ENCODE data around the gene MORN1.

MORN1 gene

GRCh38 chr1:2313651-2314261, 77.6 kb downstream of the MORN1 start:
- Histone ChIP-seq H3K9me3 (ENCODE audit: control insufficient read depth, insufficient read depth, low read length) (no peaks in the 10 kb centered on the region), H3K4me1 (ENCODE audit: control insufficient read depth, insufficient read depth, low read length) (peaks cover 24% of the 10 kb centered on the region), H3K27me3 (ENCODE audit: control insufficient read depth, insufficient read depth, low read length) (no peaks in the 10 kb centered on the region), H3K36me3 (ENCODE audit: control insufficient read depth, insufficient read depth, low read length) (peaks cover 6% of the 10 kb centered on the region; the same call in 1 of the 2 replicates), H3K27ac (ENCODE audit: low read depth, low read length) (peak overlapping the region; percentile 90), H3K4me3 (ENCODE audit: low read depth, low read length) (peak overlapping the region; percentile 54), H3K9ac (ENCODE audit: low read depth, low read length) (peak overlapping the region; percentile 48)

GRCh38 chr1:2312515-2313301, 78.6 kb downstream of the MORN1 start:
- no peaks in the 10 kb centered on the region for H3K9me3 ChIP-seq (ENCODE audit: control insufficient read depth, insufficient read depth, low read length)
- H3K36me3 ChIP-seq (ENCODE audit: control insufficient read depth, insufficient read depth, low read length): peaks cover 16% of the 10 kb centered on the region
- peak overlapping the region; percentile 35 for H3K27ac ChIP-seq (ENCODE audit: low read depth, low read length)
- H3K4me3 ChIP-seq (ENCODE audit: low read depth, low read length): no peak overlapping the region
- no peak overlapping the region for H3K9ac ChIP-seq (ENCODE audit: low read depth, low read length)
- H3K4me1 ChIP-seq (ENCODE audit: control insufficient read depth, insufficient read depth, low read length): peaks cover 24% of the 10 kb centered on the region
- H3K27me3 ChIP-seq (ENCODE audit: control insufficient read depth, insufficient read depth, low read length): no peaks in the 10 kb centered on the region

- Histone ChIP-seq H3K27ac (ENCODE audit: low read depth, low read length) (peak overlapping the region; percentile 2), H3K4me1 (ENCODE audit: control insufficient read depth, insufficient read depth, low read length) (peaks cover 23% of the 10 kb centered on the region), H3K36me3 (ENCODE audit: control insufficient read depth, insufficient read depth, low read length) (peaks cover 22% of the 10 kb centered on the region), H3K9me3 (ENCODE audit: control insufficient read depth, insufficient read depth, low read length) (no peaks in the 10 kb centered on the region), H3K27me3 (ENCODE audit: control insufficient read depth, insufficient read depth, low read length) (no peaks in the 10 kb centered on the region), H3K4me3 (ENCODE audit: low read depth, low read length) (no peak overlapping the region), H3K9ac (ENCODE audit: low read depth, low read length) (no peak overlapping the region)
Observed at GRCh38 chr1:2312160-2312514, 79.2 kb downstream of the MORN1 start.

- Histone ChIP-seq H3K9me3 (ENCODE audit: control insufficient read depth, insufficient read depth, low read length) (no peaks in the 10 kb centered on the region), H3K27ac (ENCODE audit: low read depth, low read length) (peak overlapping the region; percentile 2), H3K27me3 (ENCODE audit: control insufficient read depth, insufficient read depth, low read length) (no peaks in the 10 kb centered on the region), H3K4me3 (ENCODE audit: low read depth, low read length) (no peak overlapping the region), H3K36me3 (ENCODE audit: control insufficient read depth, insufficient read depth, low read length) (peaks cover 27% of the 10 kb centered on the region), H3K4me1 (ENCODE audit: control insufficient read depth, insufficient read depth, low read length) (peaks cover 21% of the 10 kb centered on the region), H3K9ac (ENCODE audit: low read depth, low read length) (no peak overlapping the region)
Observed at GRCh38 chr1:2311184-2312032, 79.9 kb downstream of the MORN1 start.

GRCh38 chr1:2310332-2311183, 80.8 kb downstream of the MORN1 start:
- no peaks in the 10 kb centered on the region for H3K9me3 ChIP-seq (ENCODE audit: control insufficient read depth, insufficient read depth, low read length)
- H3K36me3 ChIP-seq (ENCODE audit: control insufficient read depth, insufficient read depth, low read length): peaks cover 36% of the 10 kb centered on the region
- H3K27ac ChIP-seq (ENCODE audit: low read depth, low read length): no peak overlapping the region
- H3K9ac ChIP-seq (ENCODE audit: low read depth, low read length): no peak overlapping the region
- peaks cover 18% of the 10 kb centered on the region for H3K4me1 ChIP-seq (ENCODE audit: control insufficient read depth, insufficient read depth, low read length)
- no peak overlapping the region for H3K4me3 ChIP-seq (ENCODE audit: low read depth, low read length)
- no peaks in the 10 kb centered on the region for H3K27me3 ChIP-seq (ENCODE audit: control insufficient read depth, insufficient read depth, low read length)

- Histone ChIP-seq H3K9ac (ENCODE audit: low read depth, low read length) (no peak overlapping the region), H3K27ac (ENCODE audit: low read depth, low read length) (no peak overlapping the region), H3K4me3 (ENCODE audit: low read depth, low read length) (no peak overlapping the region), H3K4me1 (ENCODE audit: control insufficient read depth, insufficient read depth, low read length) (peaks cover 14% of the 10 kb centered on the region), H3K36me3 (ENCODE audit: control insufficient read depth, insufficient read depth, low read length) (peaks cover 53% of the 10 kb centered on the region), H3K9me3 (ENCODE audit: control insufficient read depth, insufficient read depth, low read length) (no peaks in the 10 kb centered on the region), H3K27me3 (ENCODE audit: control insufficient read depth, insufficient read depth, low read length) (no peaks in the 10 kb centered on the region)
Observed at GRCh38 chr1:2308844-2309243, 82.5 kb downstream of the MORN1 start.

GRCh38 chr1:2307972-2308371, 83.4 kb downstream of the MORN1 start:
- Histone ChIP-seq H3K9me3 (ENCODE audit: control insufficient read depth, insufficient read depth, low read length) (no peaks in the 10 kb centered on the region), H3K27ac (ENCODE audit: low read depth, low read length) (no peak overlapping the region), H3K9ac (ENCODE audit: low read depth, low read length) (no peak overlapping the region), H3K4me3 (ENCODE audit: low read depth, low read length) (no peak overlapping the region), H3K4me1 (ENCODE audit: control insufficient read depth, insufficient read depth, low read length) (peaks cover 14% of the 10 kb centered on the region), H3K36me3 (ENCODE audit: control insufficient read depth, insufficient read depth, low read length) (peaks cover 60% of the 10 kb centered on the region), H3K27me3 (ENCODE audit: control insufficient read depth, insufficient read depth, low read length) (no peaks in the 10 kb centered on the region)

GRCh38 chr1:2307064-2307605, 84.2 kb downstream of the MORN1 start:
- H3K27me3 ChIP-seq (ENCODE audit: control insufficient read depth, insufficient read depth, low read length): no peaks in the 10 kb centered on the region
- H3K9me3 ChIP-seq (ENCODE audit: control insufficient read depth, insufficient read depth, low read length): no peaks in the 10 kb centered on the region
- H3K4me1 ChIP-seq (ENCODE audit: control insufficient read depth, insufficient read depth, low read length): peaks cover 12% of the 10 kb centered on the region
- H3K4me3 ChIP-seq (ENCODE audit: low read depth, low read length): no peak overlapping the region
- H3K36me3 ChIP-seq (ENCODE audit: control insufficient read depth, insufficient read depth, low read length): peaks cover 65% of the 10 kb centered on the region
- no peak overlapping the region for H3K27ac ChIP-seq (ENCODE audit: low read depth, low read length)
- no peak overlapping the region for H3K9ac ChIP-seq (ENCODE audit: low read depth, low read length)

- Histone ChIP-seq H3K9me3 (ENCODE audit: control insufficient read depth, insufficient read depth, low read length) (no peaks in the 10 kb centered on the region), H3K9ac (ENCODE audit: low read depth, low read length) (no peak overlapping the region), H3K36me3 (ENCODE audit: control insufficient read depth, insufficient read depth, low read length) (peaks cover 65% of the 10 kb centered on the region), H3K27ac (ENCODE audit: low read depth, low read length) (no peak overlapping the region), H3K4me3 (ENCODE audit: low read depth, low read length) (no peak overlapping the region), H3K27me3 (ENCODE audit: control insufficient read depth, insufficient read depth, low read length) (no peaks in the 10 kb centered on the region), H3K4me1 (ENCODE audit: control insufficient read depth, insufficient read depth, low read length) (peaks cover 6% of the 10 kb centered on the region; the same call in 1 of the 2 replicates)
Observed at GRCh38 chr1:2306151-2306978, 85.0 kb downstream of the MORN1 start.

Measured in HUES48 (cell line).